ENCODE data around the gene ANK3. TPM values are rescaled to one million over a fixed set of nuclear protein-coding genes. Genes with fewer than 3 reads are reported as not detected.

ANK3 gene
- total RNA-seq, 2 donors from 2014 or later = 5.7 to 6.1 TPM

DNA sequence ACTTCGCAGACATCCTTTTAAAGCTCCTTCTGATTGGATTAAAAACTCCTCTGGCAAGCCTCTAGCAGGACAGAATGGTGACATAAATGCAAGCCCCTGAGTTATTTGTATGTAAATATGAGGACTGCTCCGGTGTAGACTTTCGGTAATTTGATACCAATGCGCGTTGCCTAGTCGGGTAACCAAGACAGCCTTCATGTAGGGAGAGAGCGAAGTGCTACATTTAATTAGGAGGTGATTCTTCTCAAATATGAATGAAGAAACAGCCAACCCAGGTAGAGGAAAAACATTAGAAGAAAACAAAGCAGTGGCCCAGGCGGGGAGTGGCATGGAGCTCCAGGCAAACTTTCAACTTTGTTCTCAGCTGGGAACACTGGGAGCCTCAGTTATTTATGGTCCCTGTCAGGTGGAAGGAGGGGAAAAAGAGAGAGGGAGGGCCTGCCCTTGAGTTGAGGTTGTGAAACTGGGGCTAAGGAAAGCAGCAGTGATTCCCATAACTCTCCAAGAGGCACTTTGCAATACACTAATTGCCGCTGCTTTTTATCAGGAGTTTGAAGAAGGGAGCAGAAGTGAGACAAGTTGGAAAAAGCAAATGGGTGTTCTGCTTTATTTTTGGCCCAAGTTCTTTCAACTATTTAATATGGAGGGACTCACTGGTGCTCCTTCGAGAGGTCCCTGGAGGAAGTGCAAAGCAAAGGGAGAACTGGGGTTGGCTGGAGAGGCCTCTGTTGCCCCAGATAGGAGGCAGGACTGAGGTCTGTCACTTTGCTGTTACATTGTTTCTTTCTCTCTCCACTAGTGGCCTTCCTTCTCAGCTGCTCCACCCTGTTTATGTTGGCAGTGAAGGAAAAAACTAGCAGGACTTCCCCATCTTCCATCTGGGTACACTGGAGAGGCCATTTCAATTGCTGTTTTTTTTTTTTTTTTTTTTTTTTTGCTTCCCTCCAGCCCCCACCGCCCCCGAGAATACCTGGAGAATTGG lies 248.7 kb downstream of the ANK3 start:
- no peak for DNase-seq (ENCODE audit: low spot score)
- intact Hi-C loops (cut with DNase I) = no loop called here

DNA sequence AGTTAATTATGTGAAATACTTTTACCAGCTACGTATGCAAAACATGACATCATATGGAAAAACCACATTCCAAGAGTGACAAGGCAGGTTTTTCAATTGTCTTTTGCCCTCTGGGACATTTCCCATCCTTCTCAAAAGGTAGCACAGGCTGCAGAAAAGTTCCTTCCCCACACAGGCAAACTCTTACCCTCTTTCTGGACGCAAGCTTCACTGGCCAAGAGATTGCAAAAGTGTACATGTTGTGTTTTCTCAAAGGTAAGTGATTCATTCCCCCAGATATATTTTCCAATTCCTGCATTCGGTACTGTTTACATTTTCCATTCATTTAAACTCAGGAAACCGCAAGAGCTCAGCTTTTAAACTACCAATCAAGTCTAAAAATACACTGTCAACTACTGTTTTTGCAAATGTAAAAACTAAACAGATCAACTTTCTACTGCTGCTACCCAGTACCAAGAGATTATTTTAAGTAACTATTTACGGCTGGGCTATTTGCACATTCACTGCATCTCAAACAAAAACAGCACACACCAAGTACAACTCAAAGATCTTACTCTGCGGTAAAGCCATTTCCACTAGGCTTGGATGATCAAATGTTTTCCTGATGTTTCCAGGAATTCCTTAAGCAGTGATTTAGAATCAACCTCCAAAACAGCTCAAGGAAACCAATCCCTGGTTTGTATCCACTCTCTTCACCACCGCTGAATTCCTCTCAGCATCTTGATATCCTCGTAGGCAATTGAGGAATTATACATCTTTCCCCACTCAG lies 249.7 kb downstream of the ANK3 start:
- intact Hi-C loops (cut with DNase I) = no loop called here

DNA sequence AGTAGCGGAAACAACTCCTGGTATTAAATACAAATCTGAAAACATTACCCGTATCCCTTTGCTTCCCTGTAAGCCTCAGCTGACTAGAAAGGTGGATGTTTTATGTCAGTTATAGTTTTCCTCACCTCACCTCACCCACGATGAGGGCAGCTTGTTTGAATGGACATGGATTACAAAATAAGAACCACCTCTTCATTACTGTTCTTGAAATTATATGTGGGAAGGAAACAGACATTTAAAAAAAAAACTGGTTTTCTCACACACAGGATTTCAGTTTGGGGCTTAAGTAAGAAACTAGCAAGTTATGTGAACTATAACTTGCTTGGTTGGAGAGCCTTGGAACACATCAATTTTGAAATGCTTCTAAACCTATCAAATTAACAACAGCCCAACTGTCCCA lies 250.4 kb downstream of the ANK3 start:
- intact Hi-C loops (cut with DNase I) = no loop called here
- no peak for DNase-seq (ENCODE audit: low spot score)

More for the DNA sequence above, 249.7 kb downstream of the ANK3 start:
- no peak for DNase-seq (ENCODE audit: low spot score)

DNA sequence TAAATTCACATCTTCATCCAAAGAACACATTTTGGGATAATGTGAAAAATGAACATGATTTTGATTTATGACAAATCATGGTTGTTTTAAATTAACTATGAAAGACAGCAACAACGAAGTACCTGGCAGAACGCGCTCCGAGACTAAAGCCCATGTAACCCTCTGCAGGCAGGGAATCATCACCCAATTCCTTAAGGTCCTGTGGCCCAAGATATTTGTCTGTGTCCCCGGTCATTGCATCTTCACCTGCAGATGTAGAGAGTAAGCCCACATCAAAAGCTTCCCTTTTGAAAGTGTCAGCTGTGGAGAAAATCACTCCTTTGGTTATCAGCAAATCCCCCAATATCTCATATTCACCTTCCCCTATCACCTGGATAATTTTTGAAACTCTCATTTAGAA lies 250.8 kb downstream of the ANK3 start:
- DNase-seq (ENCODE audit: low spot score) = no peak
- intact Hi-C loops (cut with DNase I) = no loop called here

DNA sequence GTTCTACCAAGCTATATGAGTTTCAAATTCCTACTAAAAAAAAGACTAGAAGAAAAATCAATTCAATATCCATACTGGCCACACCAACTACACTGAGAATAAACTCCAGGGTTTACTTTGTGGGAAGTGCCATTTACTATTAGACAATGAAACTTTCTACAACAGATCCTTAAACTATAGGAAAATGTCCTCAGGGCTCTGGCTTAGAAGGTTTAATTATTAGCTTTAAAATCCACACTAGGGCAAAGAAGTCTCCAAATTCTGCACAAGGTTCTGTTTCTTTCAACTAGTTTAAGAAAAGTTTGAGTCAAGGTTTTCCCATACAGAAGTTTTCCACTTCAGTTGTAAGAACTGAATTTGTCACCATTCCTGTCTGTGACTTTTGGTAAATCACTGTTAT lies 251.6 kb downstream of the ANK3 start:
- intact Hi-C loops (cut with DNase I) = no loop called here
- DNase-seq (ENCODE audit: low spot score) = no peak

DNA sequence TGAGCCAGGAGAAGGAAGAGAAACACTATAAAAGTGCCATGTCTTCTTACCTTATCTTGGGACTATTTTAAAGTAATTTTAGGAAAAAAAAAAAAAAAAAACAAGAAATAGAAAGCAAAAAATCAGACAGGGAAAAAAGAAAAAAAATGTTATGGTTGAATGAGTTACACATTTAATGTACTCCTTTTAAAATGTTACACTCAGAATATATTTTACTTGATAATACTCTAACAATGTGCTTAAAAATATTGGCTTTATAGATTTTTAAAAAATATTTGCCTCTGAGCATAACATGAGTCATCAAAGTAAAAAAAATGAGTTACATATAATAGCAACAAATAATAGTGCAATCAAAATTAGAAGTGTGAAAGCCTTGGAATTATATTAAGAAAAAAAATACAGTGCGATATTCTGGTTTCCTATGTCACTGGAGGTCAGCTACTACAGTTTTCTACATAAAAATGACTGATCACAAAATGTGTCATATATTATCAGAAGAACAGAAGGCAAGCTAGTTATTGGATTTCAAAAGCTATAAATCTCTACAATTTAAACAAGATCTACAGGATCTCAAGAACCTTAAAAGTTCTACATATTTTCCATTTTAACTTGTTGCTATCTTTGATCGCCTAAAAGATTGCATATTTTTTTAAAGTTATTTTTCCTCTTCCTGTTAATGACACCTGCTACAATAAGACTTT lies 252.2 kb downstream of the ANK3 start:
- intact Hi-C loops (cut with DNase I) = no loop called here
- no peak for DNase-seq (ENCODE audit: low spot score)

DNA sequence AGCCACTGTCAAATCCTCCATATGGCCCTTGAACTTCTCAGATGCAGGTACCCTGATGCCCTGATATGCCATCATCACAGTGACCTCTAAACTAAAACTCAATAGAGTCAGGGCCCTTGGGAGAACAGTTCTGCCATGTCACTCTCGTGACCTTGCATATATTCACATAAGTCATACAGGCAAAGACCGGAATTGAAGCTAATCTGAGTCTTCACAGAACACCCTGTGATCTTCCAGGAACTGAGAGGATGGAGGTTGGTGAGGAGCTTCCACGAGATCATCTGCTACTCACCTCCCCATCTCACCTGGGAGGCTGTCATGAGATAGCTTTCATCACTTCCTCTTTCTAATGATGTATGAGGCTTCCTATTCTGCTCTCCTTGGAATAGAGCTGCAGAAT lies 254.7 kb downstream of the ANK3 start:
- DNase-seq (ENCODE audit: low spot score) = no peak
- intact Hi-C loops (cut with DNase I) = no loop called here

DNA sequence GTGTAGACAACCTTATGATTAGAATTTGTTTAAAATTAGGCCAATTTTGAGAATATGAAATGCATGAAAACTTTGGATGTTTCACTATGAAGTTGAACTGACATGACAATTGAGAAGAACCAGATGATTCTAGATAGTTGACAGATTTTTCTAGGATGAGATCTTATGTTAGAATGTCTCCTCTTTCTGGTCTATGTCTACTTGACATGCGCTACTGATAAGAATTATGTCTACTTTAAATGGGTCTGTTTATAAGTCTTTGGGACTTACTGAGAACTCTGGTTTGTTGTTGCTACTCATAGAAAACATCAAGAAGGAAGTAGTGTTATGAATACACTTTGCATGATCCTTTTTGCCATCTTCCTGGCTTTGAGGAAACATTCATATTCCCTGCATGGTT lies 255.1 kb downstream of the ANK3 start:
- intact Hi-C loops (cut with DNase I) = no loop called here
- DNase-seq (ENCODE audit: low spot score) = no peak

DNA sequence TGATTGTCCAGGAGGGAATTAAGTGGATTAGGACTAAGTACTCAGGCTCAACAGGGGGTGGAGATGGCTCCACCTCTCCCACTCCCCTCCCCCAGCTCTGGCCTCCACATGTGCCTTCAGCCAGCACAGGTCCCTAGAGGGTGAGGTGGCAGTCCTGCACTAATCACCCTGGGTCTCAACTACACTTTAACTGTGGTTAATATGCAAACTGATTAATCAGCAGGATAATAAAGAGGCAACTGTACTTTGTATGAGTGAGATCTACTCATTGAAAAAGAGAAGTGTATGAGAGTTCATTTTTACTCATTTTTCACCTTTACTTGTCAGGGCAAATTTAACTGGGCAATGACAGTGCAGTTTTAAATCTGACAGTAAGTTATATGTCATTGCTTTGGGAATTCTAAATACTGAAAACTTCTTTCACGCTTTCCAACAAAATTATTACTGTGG lies 259.5 kb downstream of the ANK3 start:
- intact Hi-C loops (cut with DNase I) = no loop called here
- DNase-seq (ENCODE audit: low spot score) = no peak

DNA sequence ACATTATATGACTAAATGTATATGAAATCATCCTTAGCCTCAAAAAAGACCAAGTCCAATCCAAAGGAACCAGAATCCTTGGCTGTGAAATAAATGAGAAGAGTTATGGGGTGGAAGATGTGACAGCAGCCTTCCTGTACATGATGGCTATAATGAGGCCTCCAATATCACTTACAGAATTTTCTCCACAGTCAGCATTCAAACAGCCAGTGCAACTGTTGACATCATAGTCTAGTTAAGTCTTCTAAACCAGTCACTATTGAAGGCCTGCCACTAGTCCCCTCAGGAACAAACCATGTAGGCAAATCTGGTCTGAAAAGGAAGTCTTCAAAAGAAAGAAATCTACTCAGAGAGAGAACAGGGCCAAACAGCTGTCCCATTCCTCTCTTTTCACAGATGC lies 263.8 kb downstream of the ANK3 start:
- DNase-seq (ENCODE audit: low spot score) = no peak
- intact Hi-C loops (cut with DNase I) = no loop called here

DNA sequence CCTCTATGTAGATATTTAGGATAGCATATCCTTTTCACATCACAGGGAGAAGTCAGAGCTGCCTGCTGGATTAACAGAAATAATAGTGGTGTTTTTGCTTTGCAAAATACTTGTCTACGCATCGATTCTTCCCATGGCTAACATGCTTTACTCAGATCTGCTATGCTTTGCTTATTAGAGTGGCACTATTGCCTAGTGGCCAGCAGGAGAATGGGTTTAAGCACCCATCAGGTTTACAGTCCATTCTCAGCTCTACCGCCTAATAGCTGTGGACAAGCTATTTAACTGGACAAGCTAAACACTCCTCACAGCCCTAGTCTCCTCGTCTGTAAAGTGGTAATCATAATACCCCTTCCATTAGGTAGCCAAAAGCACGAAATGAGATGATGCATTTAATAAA lies 265.1 kb downstream of the ANK3 start:
- no peak for DNase-seq (ENCODE audit: low spot score)
- intact Hi-C loops (cut with DNase I) = no loop called here

DNA sequence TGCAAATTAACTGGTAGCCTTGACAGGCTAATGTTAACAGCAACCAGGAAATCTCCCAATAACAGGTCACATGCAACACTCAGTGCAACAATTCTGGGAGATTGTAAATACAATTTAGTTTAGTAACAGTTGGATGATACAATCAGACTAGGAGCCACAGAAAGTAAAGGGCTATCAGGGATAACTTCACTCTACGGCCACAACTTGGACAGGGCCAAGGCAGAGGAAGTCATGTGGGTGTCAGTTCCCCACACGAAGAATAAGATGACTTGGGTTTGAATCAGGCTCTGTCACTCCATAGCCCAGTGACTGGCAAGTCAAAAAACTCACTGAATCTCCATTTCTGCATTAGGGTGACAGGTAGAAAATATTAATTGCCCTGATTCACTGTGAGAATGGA lies 266.0 kb downstream of the ANK3 start:
- no peak for DNase-seq (ENCODE audit: low spot score)
- intact Hi-C loops (cut with DNase I) = no loop called here

DNA sequence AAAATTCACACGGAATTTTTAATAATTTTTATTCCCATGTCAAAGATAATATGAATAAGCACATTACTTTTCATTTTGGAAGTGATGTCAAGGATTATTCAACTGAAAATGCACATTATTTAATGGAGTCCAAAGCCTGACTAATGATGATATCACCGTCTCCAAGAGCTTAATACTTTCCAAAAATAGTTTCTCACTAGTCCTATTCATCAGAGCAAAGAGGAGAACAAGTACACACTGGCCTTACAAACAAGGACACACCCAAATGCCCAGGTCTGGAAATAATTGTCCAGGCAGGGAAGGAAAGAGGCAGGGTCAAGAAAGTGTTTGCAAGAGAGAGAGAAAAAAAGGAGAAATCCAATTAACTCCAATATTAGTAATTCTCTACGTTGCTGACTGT lies 266.5 kb downstream of the ANK3 start:
- intact Hi-C loops (cut with DNase I) = no loop called here
- no peak for DNase-seq (ENCODE audit: low spot score)

DNA sequence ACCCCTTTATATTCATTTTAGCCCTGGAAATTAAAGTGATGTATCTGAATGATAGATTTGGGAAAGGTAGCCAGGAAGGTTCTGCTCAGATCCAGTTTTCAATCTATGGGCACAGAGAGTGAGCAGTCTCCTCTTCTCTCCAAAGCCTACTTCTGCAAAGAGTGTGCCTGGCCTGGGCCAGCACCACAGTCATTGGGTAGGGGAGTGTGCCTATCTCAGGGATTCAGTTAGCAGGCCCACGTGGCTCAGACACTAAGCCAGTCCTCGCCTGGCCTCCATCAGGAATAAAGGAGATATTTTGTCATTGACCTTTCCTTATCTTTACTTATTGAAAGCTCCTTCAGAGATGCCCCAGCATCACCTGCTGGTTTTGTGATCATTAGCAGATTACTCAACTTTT lies 267.5 kb downstream of the ANK3 start:
- intact Hi-C loops (cut with DNase I) = no loop called here
- DNase-seq (ENCODE audit: low spot score) = no peak

DNA sequence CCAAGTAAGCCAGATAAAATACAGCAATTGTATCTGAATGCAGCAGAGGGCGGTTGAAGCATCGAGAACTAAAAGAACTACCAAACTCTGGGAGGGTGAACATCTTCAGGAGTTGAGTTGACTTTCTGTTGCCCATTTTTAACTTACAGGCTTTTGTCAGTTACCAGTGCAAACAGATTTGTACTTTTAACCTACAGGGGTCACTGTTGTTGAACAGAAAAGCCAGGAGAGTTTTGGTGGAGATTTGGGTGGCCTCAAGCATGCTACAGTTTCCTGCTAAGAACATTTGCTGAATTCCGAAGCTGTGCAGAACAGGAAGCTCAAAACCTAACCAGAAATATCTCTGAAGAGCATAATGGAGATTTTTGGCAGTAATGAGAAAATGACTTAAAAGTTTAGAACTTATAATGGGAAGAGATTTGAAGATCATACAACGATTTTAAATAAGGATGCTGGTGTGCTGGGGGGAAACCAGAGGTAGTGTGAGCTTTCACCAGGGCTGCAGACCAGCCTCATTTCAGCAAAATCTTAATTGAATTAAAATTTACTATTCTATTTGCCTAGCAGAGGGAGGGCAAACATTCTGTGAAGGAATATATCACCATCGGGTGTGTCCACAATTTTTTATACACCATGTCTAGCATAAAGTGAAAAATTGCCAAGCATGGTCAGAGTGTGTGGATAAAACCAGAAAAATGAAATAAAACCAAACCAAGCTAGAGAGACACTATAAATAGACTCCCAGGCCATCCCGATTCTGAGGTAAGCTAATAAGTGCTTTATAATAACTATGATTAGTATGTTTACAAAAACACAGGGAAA lies 274.7 kb downstream of the ANK3 start:
- intact Hi-C loops (cut with DNase I) = no loop called here
- no peak for DNase-seq (ENCODE audit: low spot score)

DNA sequence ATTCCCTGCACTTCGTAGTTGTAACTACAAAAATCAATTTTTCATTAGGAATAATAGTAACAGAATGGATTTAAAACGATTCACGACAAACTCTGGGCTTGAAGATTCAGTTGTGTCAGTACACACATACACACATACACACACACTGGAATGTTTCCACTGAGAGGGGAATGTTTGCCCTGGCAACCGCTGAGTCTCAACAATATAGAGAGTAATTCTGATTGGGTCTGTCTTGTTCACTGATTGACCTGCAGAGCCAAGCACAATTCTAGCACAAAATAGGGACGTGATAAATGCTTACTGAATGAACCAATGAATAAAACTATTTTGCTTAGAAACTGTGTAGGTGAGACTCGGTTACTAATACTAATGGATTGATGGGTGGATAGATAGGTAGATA lies 278.9 kb downstream of the ANK3 start:
- intact Hi-C loops (cut with DNase I) = no loop called here
- no peak for DNase-seq (ENCODE audit: low spot score)

DNA sequence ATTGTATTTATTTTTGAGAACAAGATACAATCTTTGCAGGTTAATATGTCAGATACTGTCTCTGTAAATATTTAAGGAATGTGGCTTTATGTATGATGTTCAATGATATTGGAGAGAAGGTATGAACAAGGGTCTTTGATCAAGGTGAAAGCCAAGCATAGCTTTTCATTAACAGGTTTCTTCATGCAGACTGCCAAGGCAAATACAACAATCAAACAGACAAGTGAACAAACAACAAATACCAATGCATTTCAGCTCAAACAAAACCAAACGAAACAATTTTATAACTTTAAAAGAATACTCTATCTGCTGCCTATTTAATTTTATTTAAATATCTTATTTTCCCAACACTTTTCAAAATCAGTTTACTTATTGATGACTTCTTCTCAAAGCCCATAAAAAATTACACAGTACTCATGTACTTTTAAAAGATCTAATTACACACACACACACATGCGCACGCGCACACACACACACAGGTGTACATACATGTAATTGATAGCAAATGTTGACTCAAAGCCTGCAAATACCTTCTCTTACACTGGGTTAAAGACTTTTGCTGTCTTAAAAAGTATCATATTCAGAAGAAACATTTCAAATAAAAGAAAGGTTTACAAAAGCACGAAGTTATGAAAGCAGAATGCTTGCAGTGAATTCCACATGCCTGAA lies 282.2 kb downstream of the ANK3 start:
- intact Hi-C loops (cut with DNase I) = no loop called here

DNA sequence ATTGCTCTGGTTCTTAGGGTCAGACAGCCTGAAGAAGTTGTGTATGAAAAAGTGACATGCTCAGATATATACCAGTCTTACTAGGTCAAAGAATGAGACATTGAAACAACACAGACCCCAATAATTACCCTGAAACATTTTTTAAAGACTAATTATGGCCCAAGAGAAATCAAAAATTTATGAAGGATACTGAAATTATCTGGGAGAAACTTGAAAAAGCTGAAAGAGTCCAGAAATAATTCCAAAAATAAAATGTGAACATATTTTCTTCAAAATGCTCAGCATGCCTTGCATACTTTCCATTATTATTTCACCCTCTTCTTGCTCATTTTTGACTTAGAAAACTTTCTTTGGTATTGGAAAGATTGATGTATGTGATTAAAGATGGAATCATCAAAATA lies 284.4 kb downstream of the ANK3 start:
- no peak for DNase-seq (ENCODE audit: low spot score)
- intact Hi-C loops (cut with DNase I) = no loop called here

More for the DNA sequence above, 282.2 kb downstream of the ANK3 start:
- no peak for DNase-seq (ENCODE audit: low spot score)
